Astrocyte of the hippocampus (primary cell): ENCODE data around the gene C13orf46.
"Not testable (repeated sequence)": the region's sequence is repeated elsewhere in the genome, so short reads cannot be mapped to it uniquely, and the experiment has no call there.

Experiments
- DNase-seq: peaks from one replicate; pipeline ENCODE4 v3.0.0; 2011; ENCODE audit warnings: low read depth, low spot score

C13orf46 gene

DNA sequence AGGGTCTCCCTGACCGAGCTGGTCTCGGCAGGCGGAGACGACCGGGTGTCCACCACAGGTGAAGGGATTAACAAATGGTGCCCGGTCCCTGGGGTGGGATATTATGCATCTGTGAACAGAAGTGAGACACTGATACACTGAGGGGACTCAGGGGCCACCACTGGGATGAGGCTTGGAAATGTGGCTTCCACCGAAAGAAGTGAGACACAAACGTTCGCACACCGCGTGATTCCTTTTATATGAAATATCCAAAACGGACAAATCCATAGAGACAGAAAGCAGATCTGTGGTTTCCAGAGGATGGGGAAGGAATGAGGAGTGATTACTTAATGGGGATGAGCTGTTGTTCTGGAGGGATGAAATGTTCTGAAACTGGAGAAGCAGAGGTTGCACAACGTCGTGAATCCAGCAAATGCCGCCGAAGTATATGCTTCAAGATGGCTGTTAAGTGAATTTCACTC lies 47.5 kb downstream of the C13orf46 start:
- DNase-seq: no peak

DNA sequence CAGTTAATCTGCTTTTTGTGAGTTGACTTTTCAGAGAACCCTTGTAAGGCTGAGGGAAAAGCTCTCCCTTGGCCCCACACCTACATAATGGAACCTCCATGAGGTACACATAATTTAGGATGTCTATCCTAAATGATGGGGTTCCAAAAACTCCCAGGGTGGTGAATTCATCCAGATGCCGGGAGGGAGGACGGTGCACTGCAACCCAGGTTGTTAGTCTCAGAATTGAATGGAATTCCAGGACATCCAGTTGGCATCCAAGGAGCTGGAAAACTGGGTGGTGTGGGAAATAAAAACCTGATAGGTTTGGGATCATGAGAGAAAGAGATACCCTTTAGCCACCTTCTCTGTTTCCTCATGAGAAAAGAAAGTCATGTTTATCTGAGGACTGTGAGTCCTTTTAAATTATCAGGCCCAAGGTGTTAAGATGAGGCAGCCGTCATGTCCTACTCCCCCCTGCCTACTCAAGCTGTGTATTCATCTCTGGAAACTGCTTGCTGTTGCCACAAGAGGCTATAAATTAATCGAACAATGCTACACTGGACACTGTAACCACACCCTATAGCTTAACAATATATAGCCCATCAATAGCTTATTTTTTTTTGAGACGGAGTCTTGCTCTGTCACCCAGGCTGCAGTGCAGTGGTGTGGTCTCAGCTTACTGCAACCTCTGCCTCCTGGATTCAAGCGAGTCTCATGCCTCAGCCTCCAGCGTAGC lies 49.5 kb downstream of the C13orf46 start:
- DNase-seq: no peak

GRCh38 chr13:113923376-113924063 lies 50.4 kb downstream of the C13orf46 start:
- DNase-seq: no peak

GRCh38 chr13:113922412-113923118 lies 51.3 kb downstream of the C13orf46 start:
- no peak for DNase-seq

GRCh38 chr13:113921763-113922162 lies 52.1 kb downstream of the C13orf46 start:
- DNase-seq: no peak

- no peak for DNase-seq
These were observed 53.1 kb downstream of the C13orf46 start for GRCh38 chr13:113920606-113921286.

DNA sequence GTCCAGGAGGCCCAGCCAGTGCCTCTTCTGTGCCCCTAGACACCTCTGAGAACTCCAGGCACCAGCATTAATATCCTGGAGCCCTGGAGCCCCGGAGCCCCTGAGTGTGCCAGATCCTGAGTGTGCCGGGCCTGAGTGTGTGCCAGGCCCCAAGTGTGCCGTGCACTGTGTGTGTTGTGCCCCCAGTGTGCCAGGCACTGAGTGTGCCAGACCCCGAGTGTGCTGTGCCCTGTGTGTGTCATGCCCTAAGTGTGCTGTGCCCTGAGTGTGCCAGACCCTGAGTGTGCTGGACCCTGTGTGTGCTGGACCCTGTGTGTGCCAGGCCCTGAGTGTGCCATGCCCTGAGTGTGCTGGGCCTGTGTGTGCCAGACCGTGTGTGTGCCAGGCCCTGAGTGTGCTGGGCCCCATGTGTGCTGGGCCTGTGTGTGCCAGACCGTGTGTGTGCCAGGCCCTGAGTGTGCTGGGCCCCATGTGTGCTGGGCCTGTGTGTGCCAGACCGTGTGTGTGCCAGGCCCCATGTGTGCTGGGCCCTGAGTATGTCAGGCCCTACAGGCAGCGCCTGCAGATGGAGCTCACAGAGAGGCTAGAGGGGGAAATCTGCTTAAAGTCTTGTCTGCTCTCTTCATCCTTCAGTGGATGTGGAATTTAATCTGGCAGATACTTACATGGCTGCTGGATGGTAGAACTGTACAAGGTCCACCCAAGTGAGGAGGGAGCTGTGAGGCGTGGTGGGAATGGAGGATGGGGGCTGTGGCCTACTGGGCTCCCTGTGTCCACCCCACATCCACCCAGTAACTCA lies 53.9 kb downstream of the C13orf46 start:
- no peak for DNase-seq

DNA sequence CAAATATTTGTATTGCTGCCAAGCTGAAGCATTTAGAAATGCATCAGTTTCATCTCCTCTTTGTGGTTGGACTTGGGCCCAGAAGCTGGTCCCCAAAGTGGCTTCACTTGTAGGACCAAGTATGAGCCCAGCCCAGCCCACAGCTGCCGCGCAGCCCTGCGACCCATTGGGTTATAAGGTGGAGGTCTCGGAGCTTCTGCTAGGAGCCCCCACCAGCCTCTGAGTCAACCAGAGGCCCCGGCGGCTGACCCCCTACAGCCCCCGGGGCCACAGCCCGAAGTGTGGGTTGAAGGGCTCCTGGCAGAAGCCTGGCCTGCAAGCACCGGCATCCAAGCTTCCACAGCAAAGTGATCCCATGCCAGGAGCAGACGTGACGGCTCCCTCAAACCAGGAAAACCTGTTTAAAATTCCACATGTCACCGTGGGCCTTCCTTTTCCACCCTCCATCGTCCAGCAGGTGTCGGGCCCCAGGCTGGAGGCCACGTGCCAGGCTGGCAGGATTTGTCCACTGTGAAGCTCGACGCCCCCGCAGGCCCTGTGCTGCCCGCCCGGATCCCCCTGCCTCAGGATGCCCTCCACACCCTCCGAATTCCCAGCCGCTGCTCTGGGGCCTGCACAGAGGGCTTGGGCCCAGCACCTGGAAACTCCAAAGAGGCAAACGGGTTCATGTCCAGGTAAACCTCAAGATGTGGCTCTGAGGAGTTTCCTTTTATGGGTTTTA lies 54.7 kb downstream of the C13orf46 start:
- DNase-seq: no peak

DNA sequence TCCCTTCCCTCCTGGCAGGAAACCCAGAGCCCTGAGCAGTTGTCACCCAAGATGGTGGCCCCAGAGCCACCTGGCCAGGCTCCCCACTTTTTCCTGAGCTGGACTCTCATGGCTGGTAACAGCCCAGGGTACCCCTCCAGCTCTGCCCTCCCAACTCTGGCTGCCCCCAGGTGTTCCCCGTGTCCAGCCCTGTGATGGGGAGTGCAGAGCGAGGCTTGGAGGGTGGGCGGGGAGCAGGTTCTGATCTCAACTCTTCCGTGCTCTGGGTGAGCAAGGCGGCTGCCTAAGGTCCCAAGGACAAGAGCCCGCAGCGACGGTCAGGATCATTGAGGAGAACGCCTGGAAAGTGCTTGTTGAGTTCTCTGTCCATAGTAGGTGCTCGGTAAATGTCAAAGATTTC lies 55.3 kb downstream of the C13orf46 start:
- DNase-seq: no peak

- DNase-seq: no peak
These were observed 56.1 kb downstream of the C13orf46 start for GRCh38 chr13:113917594-113918371.

DNA sequence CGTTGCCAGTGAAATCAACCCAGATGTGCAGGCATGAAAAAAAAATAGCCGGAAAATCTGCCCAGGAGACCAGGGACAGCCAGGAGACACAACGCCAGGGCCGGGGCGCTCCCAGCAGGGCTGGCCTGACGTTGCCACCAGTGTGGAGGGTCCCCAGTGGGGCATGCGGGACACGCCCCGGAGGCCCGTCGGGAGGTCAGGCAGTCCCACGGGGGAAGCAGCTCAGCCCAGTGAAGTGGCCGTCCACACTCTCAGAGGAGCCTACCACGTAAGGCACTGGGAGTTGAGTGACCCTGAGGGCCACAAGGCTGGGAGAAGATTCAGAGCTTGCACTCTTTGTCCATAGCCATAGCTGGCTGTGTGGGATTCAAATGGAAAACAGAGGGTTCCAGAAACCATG lies 56.8 kb downstream of the C13orf46 start:
- no peak for DNase-seq

DNA sequence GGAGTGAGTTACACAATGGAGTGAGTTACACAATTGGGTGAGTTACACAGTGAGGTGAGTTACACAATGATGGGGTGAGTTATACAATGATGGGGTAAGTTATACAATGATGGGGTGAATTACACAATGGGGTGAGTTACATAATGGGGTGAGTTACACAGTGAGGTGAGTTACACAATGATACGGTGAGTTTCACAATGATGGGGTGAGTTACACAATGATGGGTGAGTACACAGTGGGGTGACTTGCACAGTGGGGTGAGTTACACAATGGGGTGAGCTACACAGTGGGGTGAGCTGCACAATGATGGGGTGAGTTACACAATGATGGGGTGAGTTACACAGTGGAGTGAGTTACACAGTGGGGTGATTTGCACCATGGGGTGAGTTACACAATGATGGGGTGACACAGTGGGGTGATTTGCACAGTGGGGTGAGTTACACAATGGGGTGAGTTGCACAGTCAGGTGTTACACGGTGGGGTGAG lies 57.5 kb downstream of the C13orf46 start:
- no peak for DNase-seq

DNA sequence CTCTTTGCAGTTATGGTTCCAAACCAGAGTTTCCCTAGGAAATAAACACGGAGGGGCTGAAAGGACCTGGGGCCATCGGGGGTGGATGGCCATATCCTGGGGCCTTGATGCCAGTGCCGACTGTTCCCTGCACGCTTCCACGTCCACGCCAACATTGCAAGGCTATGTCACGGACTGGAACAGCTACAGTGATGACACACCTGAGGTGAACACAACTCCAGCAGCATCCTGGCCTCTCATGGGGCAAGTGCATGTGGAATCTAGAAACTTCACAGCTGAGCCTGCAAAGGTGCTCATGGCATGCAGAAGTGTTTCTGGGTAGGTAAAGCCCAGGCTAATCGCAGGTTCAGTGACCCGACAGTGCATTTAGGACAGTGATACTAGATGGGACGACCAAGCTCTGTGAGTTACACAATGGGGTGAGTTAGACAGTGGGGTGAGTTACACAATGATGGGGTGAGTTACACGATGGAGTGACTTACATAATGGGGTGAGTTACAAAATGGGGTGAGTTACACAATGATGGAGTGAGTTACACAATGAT lies 58.0 kb downstream of the C13orf46 start:
- no peak for DNase-seq

DNA sequence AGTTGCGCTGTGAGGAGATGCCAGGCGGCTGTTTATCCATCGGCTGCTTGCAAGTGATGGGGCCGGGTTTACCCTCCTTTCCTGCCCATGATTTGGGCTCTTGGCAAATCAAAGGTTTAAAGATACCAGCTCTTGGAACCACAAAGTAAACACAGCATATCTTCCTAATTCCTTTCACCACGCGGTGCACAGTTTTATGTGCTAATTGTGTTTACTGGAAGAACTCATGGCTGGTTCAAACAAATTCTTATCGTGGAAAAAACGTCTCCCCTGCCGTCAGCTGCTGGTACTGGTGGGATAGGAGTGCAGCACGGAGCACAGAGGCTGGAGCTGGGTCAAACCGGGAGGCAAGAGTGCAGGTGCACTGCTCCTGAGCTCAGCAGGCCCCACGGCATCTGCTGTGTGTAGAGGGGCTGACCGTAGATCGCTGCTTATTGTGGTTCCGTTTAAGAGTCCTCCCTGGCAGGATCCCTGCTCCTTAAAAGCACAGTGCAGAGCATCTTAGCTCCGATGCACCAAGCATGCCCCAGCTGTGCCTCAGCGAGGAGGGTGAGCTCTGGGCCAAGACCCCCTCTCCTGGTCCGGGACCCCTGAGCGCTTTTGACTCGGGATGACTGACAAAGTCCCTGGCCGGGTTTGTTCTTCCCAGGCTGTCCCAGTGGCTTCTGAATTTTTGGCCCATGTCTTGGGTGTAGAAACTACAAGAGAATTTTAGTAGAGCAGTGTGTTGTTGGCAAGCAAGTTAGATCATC lies 58.7 kb downstream of the C13orf46 start:
- DNase-seq: peak; percentile 14

DNA sequence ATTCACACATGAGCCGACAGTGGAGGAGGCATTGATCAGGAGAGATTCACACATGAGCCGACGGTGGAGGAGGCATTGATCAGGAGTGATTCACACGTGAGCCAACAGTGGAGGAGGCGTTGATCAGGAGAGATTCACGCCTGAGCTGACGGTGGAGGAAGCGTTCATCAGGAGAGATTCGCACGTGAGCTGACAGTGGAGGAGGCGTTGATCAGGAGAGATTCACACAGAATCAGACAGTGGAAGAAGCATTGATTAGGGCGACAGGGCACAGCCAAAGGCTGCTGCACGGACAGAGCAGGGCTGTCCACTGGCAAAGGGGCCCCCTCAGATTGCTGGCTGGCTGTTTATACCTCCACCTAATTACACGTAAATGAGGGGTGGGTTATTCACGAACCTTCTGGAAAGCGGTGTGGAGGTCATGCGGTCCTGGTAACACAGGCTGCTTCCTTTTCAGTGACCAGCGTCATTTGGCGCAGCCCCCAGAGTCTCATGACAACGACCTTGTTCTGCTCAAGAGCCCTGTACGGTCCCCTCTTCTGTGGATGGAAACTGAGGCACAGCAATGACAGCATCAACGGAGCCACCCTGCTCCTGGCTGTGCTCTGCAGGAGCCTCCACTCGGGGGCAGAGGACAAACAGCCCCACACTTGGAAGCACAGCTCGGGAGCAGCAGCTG lies 59.4 kb downstream of the C13orf46 start:
- DNase-seq: no peak

GRCh38 chr13:113913838-113914237 lies 60.0 kb downstream of the C13orf46 start:
- DNase-seq: not testable (repeated sequence)

DNA sequence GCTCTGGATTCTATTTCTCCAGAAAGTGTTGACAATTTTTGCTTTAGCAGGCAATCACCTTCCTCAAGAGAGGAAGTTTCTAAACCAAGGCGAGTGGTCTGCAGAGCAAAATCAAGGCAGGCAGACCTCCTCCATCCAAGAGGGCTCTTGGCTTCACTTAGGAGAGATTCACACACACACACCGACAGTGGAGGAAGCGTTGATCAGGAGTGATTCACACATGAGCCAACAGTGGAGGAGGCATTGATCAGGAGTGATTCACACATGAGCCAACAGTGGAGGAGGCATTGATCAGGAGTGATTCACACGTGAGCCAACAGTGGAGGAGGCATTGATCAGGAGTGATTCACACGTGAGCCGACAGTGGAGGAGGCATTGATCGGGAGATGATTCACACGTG lies 60.5 kb downstream of the C13orf46 start:
- DNase-seq: not testable (repeated sequence)

- DNase-seq: no peak
These were observed 61.3 kb downstream of the C13orf46 start for GRCh38 chr13:113912596-113912995.
